ENCODE data around the gene HEATR5A.

GRCh38 chr14:31440280-31440679 is 19.9 kb upstream of the HEATR5A start:
- TF ChIP-seq REST (IDR thresholded peaks at IDR 0.05; ENCODE audit: insufficient read depth in 1 of 2, low read depth in 2 of 2, low read length in 2 of 2) (no peak), POLR2AphosphoS5 (IDR thresholded peaks at IDR 0.05; ENCODE audit: low read depth, low read length) (no peak), TAF1 (IDR thresholded peaks at IDR 0.05; ENCODE audit: borderline replicate concordance, insufficient read depth, low read length) (no peak)
